GM21528 (cell line): ENCODE measurements around the gene SIN3B.
"Not testable (repeated sequence)": the region's sequence is repeated elsewhere in the genome, so short reads cannot be mapped to it uniquely, and the experiment has no call there.

Experiments used
- ATAC-seq: cut with Tn5 transposase; IDR thresholded peaks from one replicate; pipeline ENCODE4 v1.9.1; 2021; ENCODE audit warnings: mild to moderate bottlenecking, moderate library complexity; ENCODE audit not compliant: unreplicated experiment, low FRiP score

The SIN3B gene

DNA sequence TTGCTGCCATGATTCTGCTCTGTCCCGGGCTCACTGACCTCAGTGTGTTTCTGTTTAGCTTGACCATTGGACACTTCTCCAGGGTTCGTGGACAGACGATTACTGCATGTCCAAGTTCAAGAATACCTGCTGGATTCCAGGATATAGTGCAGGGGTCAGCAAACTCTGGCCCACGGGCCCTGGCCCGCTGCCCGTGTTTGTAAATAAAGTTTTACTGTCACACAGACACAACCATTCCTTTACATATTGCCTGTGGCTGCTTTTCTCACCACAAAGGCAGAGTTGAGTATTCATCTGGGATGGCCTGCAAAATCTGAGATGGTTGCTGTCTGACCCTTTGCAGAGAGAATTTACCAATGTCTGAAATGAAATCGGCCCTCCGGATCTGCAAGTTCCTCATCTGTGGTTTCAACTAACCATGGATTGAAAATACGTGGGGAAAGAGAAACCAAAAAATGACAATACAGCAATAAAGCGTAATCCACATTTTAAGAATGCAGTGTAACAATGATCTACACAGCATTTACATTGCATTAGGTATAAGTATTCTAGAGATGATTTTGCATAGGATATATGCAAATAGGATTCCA, 33.7 kb downstream of the SIN3B start:
- no peak for ATAC-seq

DNA sequence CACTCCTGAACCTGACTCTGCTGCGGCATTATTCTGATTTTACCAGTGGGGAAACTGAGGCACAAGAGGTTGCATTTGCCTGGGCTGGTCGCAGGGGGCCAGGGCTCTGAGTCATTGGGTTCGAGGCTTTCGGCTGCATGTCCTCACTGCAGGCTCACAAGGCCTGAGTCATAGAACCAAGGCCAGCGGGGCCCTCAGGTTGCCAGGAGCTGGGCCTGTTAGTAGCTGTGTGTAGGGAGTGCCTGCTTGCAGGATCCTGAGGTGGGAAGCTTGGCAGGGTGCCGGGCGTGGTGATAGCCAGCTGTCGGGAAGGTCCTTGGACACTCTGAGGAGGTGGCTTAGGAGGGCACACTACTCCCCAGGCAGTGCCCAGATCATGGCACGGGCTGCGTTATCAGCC, 38.0 kb downstream of the SIN3B start:
- no peak for ATAC-seq

DNA sequence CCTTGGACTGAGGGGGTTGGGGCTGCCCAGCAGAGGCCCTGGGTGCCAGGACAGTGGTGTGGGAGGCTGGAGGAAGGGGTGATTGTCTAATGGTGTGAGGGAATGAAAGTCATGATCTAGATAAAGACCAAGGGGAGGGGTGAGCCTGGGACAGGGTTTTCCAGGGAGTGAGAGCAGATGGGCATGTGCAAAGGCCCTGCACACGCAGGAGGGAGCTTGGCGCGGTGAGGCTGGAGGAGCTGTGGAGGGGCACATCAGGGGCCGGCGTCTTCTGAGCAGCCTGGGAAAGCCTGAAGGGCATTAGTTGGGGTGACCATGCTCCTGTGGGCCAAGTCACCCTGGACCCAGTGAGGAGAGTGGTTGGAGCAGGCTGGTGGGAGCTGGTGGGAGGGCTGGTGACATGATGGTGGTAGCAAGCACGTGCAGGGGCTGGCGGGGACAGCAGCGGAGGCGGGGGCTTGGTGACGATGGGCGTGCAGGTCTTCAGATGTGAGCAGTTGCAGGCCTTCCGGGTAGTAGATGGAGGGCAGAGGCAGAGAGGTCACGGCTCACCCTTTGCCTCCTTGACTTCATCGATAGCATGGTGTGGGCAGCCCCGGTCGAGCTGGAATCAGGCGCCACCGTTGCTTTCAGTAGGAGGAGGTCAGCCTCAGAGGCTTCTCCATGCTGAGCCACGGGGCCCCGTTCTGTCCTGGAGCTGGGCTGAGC, 39.4 kb downstream of the SIN3B start:
- ATAC-seq: no peak

DNA sequence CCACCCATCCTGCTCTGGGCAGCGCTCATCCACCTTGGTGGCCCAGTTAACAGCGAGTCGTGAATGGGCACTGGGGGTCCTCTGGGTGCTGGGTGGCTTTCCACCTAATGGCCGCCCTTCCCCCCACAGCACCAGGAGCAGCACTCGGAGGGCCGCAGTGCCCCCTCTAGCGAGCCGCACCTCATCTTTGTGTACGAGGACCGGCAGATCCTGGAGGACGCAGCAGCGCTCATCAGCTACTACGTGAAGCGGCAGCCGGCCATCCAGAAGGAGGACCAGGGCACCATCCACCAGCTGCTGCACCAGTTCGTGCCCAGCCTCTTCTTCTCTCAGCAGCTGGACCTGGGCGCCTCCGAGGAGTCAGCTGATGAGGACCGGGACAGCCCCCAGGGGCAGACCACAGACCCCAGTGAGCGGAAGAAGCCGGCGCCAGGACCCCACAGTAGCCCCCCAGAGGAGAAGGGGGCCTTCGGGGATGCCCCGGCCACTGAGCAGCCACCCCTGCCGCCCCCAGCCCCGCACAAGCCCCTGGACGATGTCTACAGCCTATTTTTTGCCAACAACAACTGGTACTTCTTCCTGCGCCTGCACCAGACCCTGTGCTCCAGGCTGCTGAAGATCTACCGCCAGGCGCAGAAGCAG, 40.3 kb downstream of the SIN3B start:
- ATAC-seq: no peak

DNA sequence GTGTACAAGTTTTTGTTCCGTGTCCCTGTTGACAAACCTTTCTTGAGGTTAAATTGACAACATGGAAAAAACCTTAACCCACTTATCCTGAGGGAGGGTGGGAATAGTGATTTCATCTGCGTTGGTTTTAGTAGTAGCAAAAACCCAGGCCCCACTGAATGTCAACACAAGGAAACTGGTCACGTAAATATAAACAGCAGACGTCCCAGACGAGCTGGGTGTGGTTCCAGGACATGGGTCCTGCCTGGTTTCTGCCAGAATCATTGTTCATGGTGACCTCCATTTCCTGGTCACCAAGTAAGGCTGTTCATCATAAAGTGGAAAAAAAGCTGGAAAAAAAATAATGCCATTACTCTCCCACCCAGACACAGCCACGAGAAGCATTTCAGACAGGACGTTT, 42.7 kb downstream of the SIN3B start:
- ATAC-seq: no peak

DNA sequence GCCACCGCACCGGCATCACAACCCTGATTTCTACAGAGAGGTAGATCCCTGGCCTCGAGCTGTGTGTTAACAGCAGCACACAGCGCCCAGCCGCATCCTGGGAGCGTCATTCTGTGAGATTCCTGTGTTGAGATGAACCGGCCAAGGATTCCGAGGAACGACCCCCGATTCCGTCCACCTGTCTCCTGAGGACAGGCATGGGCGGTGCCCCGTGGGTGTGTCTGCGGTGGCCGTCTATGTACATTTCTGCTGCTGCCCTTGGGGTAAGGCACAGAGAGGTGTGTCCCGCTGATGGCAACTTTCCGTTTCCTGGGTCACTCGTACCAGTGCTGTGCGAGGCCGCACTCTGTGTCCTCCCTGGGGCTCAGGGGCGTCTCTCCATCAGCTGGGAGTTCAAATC, 43.5 kb downstream of the SIN3B start:
- no peak for ATAC-seq

DNA sequence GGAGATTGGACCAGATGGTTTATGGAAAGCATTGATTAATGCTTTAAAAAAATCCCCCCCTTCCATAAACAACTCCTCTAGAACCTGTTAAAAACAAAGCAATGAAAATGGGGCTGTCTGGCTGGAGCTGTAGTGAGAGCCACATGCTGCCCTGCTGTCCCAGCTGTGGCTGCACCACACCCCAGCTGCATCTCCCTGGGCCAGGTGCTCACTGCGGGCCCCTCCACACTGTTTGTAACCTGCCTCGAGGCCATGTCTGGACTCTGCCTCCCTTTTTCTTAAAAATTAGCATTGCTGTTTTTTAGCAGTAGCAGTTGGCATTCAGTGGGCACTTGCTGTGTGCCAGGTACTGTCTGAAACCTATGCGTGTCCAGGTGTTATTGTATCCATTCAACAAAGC, 44.4 kb downstream of the SIN3B start:
- no peak for ATAC-seq

DNA sequence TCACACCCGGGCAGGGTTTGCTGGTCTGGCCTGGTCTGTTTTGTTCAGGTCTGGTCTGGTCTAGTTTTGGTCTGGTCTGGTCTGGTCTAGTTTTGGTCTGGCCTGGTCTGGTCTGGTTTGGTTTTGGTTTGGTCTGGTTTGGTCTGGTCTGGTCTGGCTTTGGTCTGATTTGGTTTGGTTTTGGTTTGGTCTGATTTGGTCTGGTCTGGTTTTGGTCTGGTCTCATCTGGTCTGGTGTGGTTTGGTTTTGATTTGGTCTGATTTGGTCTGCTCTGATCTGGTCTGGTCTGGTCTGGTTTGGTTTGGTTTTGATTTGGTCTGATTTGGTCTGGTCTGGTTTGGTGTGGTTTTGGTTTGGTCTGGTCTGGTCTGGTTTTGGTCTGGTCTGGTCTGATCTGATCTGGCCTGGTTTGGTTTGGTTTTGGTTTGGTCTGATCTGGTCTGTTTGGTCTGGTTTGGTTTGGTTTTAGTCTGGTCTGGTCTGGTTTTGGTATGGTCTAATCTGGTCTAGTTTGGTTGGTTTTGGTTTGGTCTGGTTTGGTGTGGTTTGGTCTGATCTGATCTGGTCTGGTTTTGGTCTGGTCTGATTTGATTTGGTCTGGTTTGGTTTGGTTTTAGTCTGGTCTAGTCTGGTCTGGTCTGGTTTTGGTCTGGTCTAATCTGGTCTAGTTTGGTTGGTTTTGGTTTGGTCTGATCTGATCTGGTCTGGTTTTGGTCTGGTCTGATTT, 45.2 kb downstream of the SIN3B start:
- no peak for ATAC-seq

DNA sequence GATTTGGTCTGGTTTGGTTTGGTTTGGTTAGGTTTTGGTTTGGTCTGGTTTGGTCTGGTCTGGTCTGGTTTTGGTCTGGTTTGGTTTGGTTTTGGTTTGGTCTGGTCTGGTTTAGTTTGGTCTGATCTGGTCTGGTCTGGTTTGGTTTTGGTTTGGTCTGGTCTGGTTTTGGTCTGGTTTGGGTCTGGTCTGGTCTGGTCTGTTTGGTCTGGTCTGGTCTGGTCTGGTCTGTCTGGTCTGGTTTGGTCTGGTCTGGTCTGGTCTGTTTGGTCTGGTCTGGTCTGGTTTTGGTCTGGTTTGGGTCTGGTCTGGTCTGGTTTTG, 45.7 kb downstream of the SIN3B start:
- not testable (repeated sequence) for ATAC-seq

DNA sequence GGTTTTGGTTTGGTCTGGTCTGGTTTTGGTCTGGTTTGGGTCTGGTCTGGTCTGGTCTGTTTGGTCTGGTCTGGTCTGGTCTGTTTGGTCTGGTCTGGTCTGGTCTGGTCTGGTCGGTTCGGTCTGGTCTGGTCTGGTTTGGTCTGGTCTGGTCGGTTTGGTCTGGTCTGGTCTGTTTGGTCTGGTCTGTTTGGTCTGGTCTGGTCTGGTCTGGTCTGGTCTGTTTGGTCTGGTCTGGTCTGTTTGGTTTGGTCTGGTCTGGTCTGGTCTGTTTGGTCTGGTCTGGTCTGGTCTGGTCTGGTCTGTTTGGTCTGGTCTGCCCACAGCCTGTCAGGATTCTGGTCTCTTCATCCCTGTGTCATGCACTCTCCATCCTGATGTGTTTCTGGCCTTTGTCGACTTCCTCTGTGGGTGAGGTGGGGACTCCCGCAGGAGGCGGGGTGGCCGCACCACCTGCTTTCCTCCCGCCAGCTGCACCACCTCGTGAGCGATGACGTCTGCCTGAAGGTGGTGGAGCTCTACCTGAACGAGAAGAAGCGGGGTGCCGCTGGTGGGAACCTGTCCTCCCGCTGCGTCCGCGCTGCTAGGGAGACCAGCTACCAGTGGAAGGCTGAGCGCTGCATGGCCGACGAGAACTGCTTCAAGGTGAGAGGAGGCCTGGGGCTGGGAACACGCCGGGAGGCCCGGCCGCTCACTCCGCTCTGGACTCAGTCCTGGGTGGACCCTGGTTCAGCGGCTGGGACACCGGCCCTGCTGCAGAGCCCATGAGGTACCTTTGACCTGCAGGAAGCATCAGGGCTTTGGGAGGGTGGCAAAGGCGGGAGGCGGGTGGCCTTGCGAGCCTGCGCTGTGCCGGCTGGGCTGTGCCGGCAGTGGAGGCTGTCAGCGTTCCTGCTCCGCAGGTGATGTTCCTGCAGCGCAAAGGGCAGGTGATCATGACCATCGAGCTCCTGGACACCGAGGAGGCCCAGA, 46.7 kb downstream of the SIN3B start:
- no peak for ATAC-seq

DNA sequence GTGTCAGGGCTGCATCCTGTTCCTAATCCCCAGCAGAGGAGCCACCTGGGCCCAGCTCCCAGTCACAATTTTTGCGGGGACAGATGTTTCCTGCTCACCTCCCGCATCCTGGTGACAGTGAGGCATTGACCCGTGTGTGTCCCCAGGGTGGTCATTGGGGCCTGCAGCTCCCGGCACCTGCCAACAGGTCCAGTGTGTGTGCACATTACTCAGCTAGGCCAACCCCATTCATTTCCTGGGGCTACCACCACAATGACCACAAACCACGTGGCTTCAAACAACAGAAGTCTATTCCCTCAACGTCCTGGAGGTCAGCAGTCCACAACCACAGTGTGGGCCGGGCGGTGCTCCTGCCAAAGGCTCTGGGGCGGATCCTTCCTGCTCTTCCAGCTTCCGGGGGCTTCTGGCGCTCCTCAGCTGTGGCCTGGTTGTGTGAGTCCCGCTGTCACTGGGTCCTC, 47.7 kb downstream of the SIN3B start:
- ATAC-seq: no peak

DNA sequence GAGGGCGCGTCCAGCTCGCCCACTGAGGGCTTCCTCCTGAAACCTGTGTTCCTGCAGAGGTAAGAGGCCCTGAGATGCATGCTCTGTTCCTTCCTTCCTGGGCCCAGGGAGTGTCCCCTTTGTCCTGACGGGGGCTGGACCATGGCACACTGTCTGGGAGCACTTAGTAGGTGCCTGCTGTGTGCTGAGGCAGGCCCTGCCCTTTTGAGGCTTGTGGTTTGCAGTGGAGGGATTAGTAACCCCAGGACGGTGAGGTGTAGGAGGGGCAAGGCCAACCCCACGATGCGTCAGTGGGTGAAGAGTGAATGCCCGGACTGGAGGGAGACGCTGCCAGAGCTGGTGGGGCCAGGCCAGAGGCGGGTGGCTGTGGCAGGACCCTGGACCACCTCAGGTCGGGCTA, 48.4 kb downstream of the SIN3B start:
- no peak for ATAC-seq

DNA sequence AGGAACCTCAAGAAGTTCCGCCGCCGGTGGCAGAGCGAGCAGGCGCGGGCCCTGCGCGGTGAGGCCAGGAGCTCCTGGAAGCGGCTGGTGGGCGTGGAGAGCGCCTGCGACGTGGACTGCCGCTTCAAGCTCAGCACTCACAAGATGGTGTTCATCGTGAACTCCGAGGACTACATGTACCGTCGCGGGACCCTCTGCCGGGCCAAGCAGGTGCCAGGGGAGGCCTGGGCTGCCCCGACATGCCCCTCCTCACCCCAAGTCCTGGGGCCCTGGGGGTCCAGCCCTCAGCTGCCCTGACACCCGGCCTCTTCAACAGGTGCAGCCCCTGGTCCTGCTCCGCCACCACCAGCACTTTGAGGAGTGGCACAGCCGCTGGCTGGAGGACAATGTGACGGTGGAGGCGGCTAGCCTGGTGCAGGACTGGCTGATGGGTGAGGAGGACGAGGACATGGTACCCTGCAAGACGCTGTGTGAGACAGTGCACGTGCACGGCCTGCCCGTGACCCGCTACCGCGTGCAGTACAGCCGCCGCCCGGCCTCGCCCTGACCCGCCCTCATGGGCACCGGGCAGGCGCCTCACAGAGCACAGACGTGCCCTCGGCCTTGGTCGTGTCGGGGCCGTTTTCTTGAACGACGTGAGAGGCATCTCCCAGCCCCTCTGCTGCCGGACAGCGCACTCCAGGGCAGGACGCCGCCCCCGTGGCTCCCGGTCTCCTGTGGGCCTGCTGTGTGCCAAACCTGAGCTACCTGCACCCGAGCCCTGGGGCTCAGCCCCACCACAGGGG, 49.2 kb downstream of the SIN3B start:
- ATAC-seq: no peak

DNA sequence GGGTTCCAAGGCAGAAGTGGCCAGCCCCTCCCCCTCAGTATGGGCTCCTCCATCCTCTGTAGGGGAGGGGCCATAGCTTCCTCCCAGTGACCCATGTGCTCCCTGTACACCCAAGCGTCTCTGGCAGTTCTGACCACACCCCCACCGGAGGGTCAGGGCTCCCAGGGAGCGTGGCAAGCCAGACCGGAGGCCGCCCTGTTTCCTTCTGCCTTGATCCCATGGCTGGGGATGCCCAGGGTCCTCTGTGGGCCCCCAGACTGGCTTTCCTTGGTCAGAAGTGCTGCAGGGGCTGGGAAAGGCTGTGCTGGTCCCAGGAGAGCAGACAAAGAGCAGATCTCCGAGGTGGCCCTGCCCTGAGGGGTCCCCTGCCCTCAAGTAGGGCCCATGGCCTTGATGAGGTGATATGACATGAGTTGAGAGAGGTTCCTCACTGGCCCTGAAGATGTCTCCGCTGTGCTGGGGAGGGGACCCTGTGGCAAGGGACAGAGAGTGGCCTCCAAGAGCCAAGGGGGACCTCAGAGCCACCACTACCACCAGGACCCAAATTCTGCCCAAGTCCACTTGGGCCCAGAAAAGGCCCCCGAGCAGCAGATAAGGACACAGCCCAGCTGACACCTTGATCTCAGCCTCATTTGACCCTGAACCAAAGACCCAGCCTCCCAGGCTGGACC, 51.8 kb downstream of the SIN3B start:
- ATAC-seq: no peak

DNA sequence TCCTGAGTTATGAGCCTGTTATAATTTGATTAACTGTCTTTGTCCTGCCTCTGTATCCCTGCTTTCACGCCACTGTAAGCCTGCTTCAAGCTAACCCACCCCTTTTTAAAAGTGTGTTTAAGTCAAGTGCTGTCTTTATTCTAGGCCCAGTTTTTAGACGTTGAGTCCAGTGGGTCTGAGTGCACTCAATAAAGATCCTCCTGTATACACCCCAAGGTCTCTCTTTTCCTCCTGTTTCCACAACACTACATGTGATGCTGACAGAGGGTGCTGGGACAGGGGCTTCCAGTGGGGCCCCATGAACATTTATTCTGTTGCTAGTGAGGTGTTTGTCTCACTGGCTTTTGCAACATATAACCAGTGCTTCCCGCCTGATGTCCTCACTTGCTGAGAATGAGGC, 52.9 kb downstream of the SIN3B start:
- no peak for ATAC-seq

DNA sequence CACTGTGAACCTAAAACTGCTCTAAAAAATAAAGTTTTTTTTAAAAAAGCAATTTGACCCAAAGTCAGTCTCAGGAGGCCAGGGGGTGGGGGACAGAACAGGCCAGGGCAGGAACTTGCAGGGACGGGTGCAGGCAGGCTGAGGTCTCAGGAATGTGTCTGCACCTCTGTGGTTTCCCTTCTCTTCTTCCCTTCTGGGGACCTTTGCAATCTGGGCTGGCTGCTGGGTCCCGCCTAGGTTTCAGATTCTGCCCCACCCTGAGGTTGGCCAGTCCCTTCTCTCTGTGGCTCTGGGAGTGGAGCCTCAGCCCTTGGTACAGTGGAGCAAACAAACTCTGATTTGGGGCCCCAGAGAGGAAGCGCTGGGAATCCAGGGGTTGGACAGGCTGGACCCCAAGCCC, 54.3 kb downstream of the SIN3B start:
- no peak for ATAC-seq

DNA sequence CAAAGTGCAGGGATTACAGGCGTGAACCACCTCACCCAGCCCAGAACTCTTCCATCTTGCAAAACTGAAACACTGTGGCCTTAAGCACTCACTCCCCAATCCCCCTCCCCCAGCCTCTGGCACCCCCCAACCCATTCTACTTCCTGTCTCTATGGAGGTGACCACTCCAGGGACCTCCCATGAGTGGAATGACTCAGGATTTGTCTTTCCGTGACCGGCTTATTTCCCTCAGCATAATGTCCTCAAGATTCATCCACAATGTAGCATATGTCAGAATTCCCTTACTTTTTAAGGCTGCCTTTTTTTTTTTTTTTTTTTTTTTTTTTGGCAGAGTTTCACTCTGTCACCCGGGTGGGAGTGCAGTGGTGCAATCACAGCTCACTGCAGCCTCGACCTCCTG, 56.0 kb downstream of the SIN3B start:
- no peak for ATAC-seq

DNA sequence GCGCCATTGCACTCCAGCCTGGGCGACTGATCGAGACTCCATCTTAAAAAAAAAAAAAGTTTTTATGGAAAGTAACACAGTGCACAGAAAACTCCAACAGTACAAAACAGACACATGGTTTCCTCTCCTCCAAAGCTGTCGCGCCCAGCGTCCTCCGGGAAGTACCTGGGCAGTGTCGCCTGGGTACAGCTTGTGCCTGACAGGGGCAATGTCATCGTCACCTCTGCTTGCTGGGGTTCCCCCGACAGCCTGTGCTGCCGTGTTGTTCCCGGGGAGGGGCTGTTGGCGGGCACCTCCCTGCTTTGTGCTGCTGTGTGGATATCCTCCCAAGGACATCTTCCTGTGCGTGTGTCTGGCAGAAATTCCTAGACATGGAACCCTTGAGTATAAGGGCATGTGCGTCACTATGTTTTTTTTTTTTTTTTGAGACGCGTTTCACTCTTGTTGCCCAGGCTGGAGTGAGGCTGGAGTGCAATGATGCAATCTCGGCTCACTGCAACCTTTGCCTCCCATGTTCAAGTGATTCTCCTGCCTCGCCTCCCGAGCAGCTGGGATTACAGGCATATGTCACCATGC, 57.2 kb downstream of the SIN3B start:
- no peak for ATAC-seq
